ENCODE measurements around the gene DOCK8. TPM values are rescaled to one million over a fixed set of nuclear protein-coding genes. Genes with fewer than 3 reads are reported as not detected.

The DOCK8 gene
- under 0.01 and 0.18 TPM in 2 replicates for total RNA-seq

DNA sequence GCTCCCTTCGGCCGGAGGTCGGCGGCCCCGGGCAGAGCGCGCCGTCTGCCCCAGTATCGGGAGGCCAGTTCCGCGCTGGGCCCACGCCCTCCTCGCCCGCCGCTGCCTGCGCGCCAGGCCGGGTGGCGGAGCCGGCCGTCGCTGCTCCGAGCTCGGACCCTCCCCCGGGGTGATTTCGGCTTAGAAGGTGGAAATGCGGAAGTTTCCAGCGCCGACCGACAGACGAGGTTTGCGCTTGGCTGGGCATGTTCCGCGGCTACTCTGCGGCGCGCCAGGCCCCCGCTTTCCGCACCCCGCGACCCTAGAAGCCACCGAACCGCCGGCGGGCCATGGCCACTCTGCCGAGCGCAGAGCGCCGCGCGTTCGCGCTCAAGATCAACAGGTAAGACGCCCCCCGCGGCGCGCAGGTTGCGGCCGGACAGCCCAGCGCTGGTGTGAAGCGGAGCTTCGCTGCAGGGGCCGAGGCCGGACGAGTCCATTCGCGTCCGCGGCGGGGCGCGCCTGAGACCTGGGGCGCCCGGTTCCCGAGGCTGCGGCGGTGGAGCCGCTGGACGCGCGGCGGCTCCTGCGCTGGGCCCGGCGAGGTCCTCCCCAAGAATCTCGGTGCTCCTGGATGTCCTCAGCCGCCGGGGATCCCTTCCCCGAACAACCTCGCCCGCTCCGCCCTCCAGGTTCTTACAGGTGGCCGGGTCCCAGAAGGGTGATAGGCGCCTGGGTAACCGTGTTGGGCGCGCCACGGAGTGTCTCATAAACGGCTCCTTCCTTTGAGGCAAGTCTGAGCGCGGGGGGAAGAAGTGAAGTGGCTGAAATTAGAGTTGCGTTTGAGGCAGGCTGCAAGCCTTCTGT is at the start of gene DOCK8:
TSS of gene DOCK8 (plus strand) at position 218 of the 846 bp plus-strand sequence. CDS start at position 330, 112 bp downstream.

GRCh38 chr9:178970-179383 is 35.7 kb upstream of the DOCK8 start, which contains the start of gene ZNG1A:
TSS of gene ZNG1A (minus strand) at chr9:179056. CDS start at chr9:178969, 87 bp downstream.

GRCh38 chr9:503881-504852 is 289.5 kb downstream of the DOCK8 start, which contains the start of gene KANK1:
TSS of gene KANK1 (plus strand) at chr9:504695.

Other genes with a start within 250 kb of the DOCK8 start
- gene WASHC1, start 185.4 kb upstream of the DOCK8 start, total RNA-seq, result 5.7 and 6.8 TPM in 2 replicates
- gene FOXD4, start 96.4 kb upstream of the DOCK8 start, total RNA-seq, result under 0.01 and 0.28 TPM in 2 replicates
- 23.3 and 29.9 TPM in 2 replicates for gene ZNG1A, start 35.8 kb upstream of the DOCK8 start, total RNA-seq